Kidney (tissue), 14 donors: Measurements from ENCODE around the gene HOXD3. TPM values are rescaled to one million over a fixed set of nuclear protein-coding genes. Genes with fewer than 3 reads are reported as not detected.
A peak's percentile ranks its signal among the peaks of the same experiment; 100 is the strongest.

Experiments
- DNase-seq, 5 donors: peaks; one replicate each; pipeline ENCODE4 v3.0.0-alpha.2; 2013 to 2020
- FAIRE-seq: peaks from 2 replicates; lab custom pipeline; 2012; peaks lifted over from hg19 to GRCh38; lab: Jason Lieb, UNC
- H3K27ac ChIP-seq, 2 donors: one replicate each; pipeline ENCODE4 v1.7.0; 2013; ENCODE audit warnings: low read depth in 2 of 2, low read length in 2 of 2, inconsistent platforms in 1 of 2
- H3K27me3 ChIP-seq: one replicate; pipeline ENCODE4 v1.7.1; 2013; ENCODE audit warnings: low read length, inconsistent platforms; ENCODE audit not compliant: control insufficient read depth, insufficient read depth
- H3K36me3 ChIP-seq, 3 donors: one replicate each; pipeline versions ENCODE4 v1.7.0 to v1.7.1; 2013; ENCODE audit warnings: low read length in 3 of 3, control low read depth in 1 of 3, inconsistent platforms in 1 of 3; ENCODE audit not compliant: insufficient read depth in 3 of 3, control insufficient read depth in 2 of 3
- H3K4me1 ChIP-seq, 3 donors: one replicate each; pipeline versions ENCODE4 v1.7.0 to v1.7.1; 2013; ENCODE audit warnings: low read length in 3 of 3, inconsistent platforms in 1 of 3, low read depth in 1 of 3; ENCODE audit not compliant: control insufficient read depth in 2 of 3, insufficient read depth in 2 of 3
- H3K4me3 ChIP-seq, 3 donors: one replicate each; pipeline versions ENCODE4 v1.7.0 to v1.8.1; 2013; ENCODE audit warnings: low read length in 3 of 3, control low read depth in 1 of 3, inconsistent platforms in 1 of 3
- H3K9ac ChIP-seq, 3 donors: one replicate each; pipeline versions ENCODE4 v1.7.0 to v1.7.1; 2013; ENCODE audit warnings: low read length in 3 of 3, control low read depth in 1 of 3, inconsistent platforms in 1 of 3
- H3K9me3 ChIP-seq, 3 donors: one replicate each; pipeline versions ENCODE4 v1.7.0 to v1.7.1; 2013; ENCODE audit warnings: low read length in 3 of 3, control low read depth in 1 of 3, inconsistent platforms in 1 of 3; ENCODE audit not compliant: control insufficient read depth in 2 of 3, insufficient read depth in 1 of 3
- CTCF ChIP-seq: IDR thresholded peaks from 3 replicates; pipeline ENCODE4 v1.5.1; 2012; ENCODE audit warnings: mild to moderate bottlenecking, moderate library complexity, borderline replicate concordance; ENCODE audit not compliant: insufficient read depth; ENCODE audit errors: extremely low read depth
- intact Hi-C: fragments of 100-400 bp; cut with DNase I; formaldehyde crosslinking; loops from one replicate; pipeline ENCODE4 v1.11.1; 2022
- polyA plus RNA-seq: library from polyadenylated mRNA; stranded (reverse); fragments of 350-450 nt; fragmentation: Illumina TruSeq; extraction: RNeasy Lipid Tissue Mini Kit (QIAGEN cat#74804); gene quantifications from one replicate; pipeline ENCODE4 v1.2.3, GENCODE V29; 2014; ENCODE audit warnings: low read depth, low replicate concordance; ENCODE audit not compliant: insufficient read depth
- total RNA-seq: library from RNA; stranded (reverse); fragmentation: NEBNext Ultra II Directional; extraction: Animal tissue kit (Norgen Biotek cat#: 25700); gene quantifications from one replicate; pipeline ENCODE4 v1.2.1, GENCODE V29; 2021
- donor health status: control.
- donor health status: control.
- donor health status: control.
- donor health status: control.
- donor health status: control.
- donor health status: DM: yes; HTN: yes; CAD: no.
- donor health status: Normal renal cell carcinoma (clear cell type).

HOXD3 gene
- total and polyA plus RNA-seq, 2 donors from 2014 or later: 16.9 to 29.3 TPM

GRCh38 chr2:176139661-176140512 lies 17.2 kb upstream of the HOXD3 start:
- TF ChIP-seq CTCF: no peak
- Histone ChIP-seq H3K36me3 (no peaks in the 10 kb centered on the region), H3K4me1 (peaks cover 6 to 25% (median 18%) of the 10 kb centered on the region in 3 donors), H3K27ac (peak overlapping the region; percentile 94 to 97), H3K9ac (peak overlapping the region; percentile 58 to 95 (median 80)), H3K4me3 (peak overlapping the region; percentile 71 to 84 (median 73)), H3K27me3 (no peaks in the 10 kb centered on the region), H3K9me3 (no peaks in the 10 kb centered on the region)
- DNase-seq: peak in 4 of 5 donors; percentile 75 to 91 (median 86)
- intact Hi-C loops: loop anchor here (10.0 kb wide), 2 partner anchors 315 to 415 kb away; no protein-coding TSS in a partner anchor
- no peak for FAIRE-seq

GRCh38 chr2:176140513-176141317 lies 16.4 kb upstream of the HOXD3 start:
- peak; percentile 97 for TF ChIP-seq CTCF
- FAIRE-seq: no peak
- H3K27me3 ChIP-seq: no peaks in the 10 kb centered on the region
- DNase-seq: peak; percentile 94 to 97 (median 95)
- intact Hi-C loops: loop anchor here (10.0 kb wide), 2 partner anchors 314 to 414 kb away; no protein-coding TSS in a partner anchor
- H3K9me3 ChIP-seq: no peaks in the 10 kb centered on the region
- H3K27ac ChIP-seq: peak overlapping the region; percentile 82 to 97
- peak overlapping the region; percentile 58 to 73 (median 65) for H3K9ac ChIP-seq
- H3K4me1 ChIP-seq: peaks cover 9 to 24% (median 19%) of the 10 kb centered on the region in 3 donors
- no peaks in the 10 kb centered on the region for H3K36me3 ChIP-seq
- peak overlapping the region; percentile 16 to 58 (median 57) for H3K4me3 ChIP-seq

GRCh38 chr2:176142281-176142680 lies 14.8 kb upstream of the HOXD3 start:
- Histone ChIP-seq H3K9me3 (no peaks in the 10 kb centered on the region), H3K27me3 (no peaks in the 10 kb centered on the region), H3K4me1 (peaks cover 15 to 24% (median 19%) of the 10 kb centered on the region in 3 donors), H3K9ac (peak overlapping the region in 1 of 3 donors; percentile 9), H3K36me3 (no peaks in the 10 kb centered on the region), H3K27ac (peak overlapping the region; percentile 10 to 40), H3K4me3 (no peak overlapping the region)
- DNase-seq (peak in 1 of 5 donors; percentile 36), FAIRE-seq (no peak)
- intact Hi-C loops: loop anchor here (10.0 kb wide), 2 partner anchors 313 to 413 kb away; no protein-coding TSS in a partner anchor
- TF ChIP-seq CTCF: no peak
